Thyroid gland (tissue), 4 donors: ENCODE results near the gene SYT3.

Experiments used
- CTCF ChIP-seq, 6 experiments: fragments of 200-600 bp in 3 of 6; fragments of 450-650 bp in 3 of 6; sonication (generic) in 3 of 6; IDR thresholded peaks; one replicate each; pipeline ENCODE4 v1.5.1; 2016 to 2019; ENCODE audit warnings: antibody characterized with exemption in 6 of 6, mild to moderate bottlenecking in 2 of 6, inconsistent platforms in 1 of 6, moderate library complexity in 1 of 6
- POLR2A ChIP-seq, 2 donors: fragments of 450-650 bp; IDR thresholded peaks; one replicate each; pipeline ENCODE4 v1.6.1; 2017; ENCODE audit warnings: antibody characterized with exemption in 2 of 2, mild to moderate bottlenecking in 2 of 2, moderate library complexity in 1 of 2

- TF ChIP-seq POLR2A (IDR thresholded peaks at IDR 0.05) (no peak), CTCF (IDR thresholded peaks at IDR 0.05) (no peak)
These were observed 8.4 kb upstream of the SYT3 start for GRCh38 chr19:50647879-50648615.
